Activated T-cell treated with anti-CD3 and anti-CD28 coated beads, Interleukin-2, amount 50 U/mL, for 4 hours (primary cell): Measurements from ENCODE around the gene AKR1C4. TPM values are rescaled to one million over a fixed set of nuclear protein-coding genes. Genes with fewer than 3 reads are reported as not detected.
"Not testable (repeated sequence)": the region's sequence is repeated elsewhere in the genome, so short reads cannot be mapped to it uniquely, and the experiment has no call there.

Source experiments
- ATAC-seq, 2 donors: fragments of 200-7000 bp; cut with Tn5 transposase; one replicate each; pipeline ENCODE4 v1.10.0; 2021
- DNase-seq: peaks from one replicate; pipeline ENCODE4 v3.0.0-alpha.2; 2020
- H3K27me3 Mint-ChIP-seq: one replicate; pipeline ENCODE4 v1.8.0; 2021; ENCODE audit warnings: low read depth, mixed read lengths
- H3K36me3 Mint-ChIP-seq: one replicate; pipeline ENCODE4 v1.8.0; 2022; ENCODE audit warnings: mixed read lengths; ENCODE audit not compliant: insufficient read depth
- H3K4me1 Mint-ChIP-seq: one replicate; pipeline ENCODE4 v1.8.0; 2021; ENCODE audit warnings: low read depth, mixed read lengths
- H3K4me3 Mint-ChIP-seq: one replicate; pipeline ENCODE4 v1.8.0; 2021; ENCODE audit warnings: mild to moderate bottlenecking, moderate library complexity, mixed read lengths
- H3K9me3 Mint-ChIP-seq: one replicate; pipeline ENCODE4 v1.8.0; 2021; ENCODE audit warnings: mixed read lengths
- total RNA-seq, 3 donors: library from RNA; stranded (reverse); gene quantifications; one replicate each; pipeline ENCODE4 v1.2.1, GENCODE V29; 2021

The AKR1C4 gene
- total RNA-seq, 3 donors from 2014 or later, result 0.15 TPM; not detected in 2

GRCh38 chr10:5184987-5185775, 11.5 kb upstream of the AKR1C4 start, which contains the start of gene AKR1C8:
AKR1C8 (minus strand) TSS chr10:5185150; CDS start chr10:5185104, 46 bp downstream.
- ATAC-seq (no peak), DNase-seq (no peak)
- Mint-ChIP-seq H3K4me1 (no peaks in the 10 kb centered on the region), H3K36me3 (no peaks in the 10 kb centered on the region), H3K9me3 (no peaks in the 10 kb centered on the region), H3K27me3 (peaks cover 10% of the 10 kb centered on the region), H3K4me3 (no peak within 1 kb of the TSS)

- Mint-ChIP-seq H3K4me1 (no peaks in the 10 kb centered on the region), H3K36me3 (no peaks in the 10 kb centered on the region), H3K27me3 (peaks cover 7% of the 10 kb centered on the region), H3K4me3 (no peak overlapping the region), H3K9me3 (no peaks in the 10 kb centered on the region)
- DNase-seq (no peak), ATAC-seq (no peak)
These were observed 8.8 kb upstream of the AKR1C4 start for GRCh38 chr10:5187867-5188266.

- no peak for ATAC-seq
- no peak overlapping the region for H3K4me3 Mint-ChIP-seq
- no peaks in the 10 kb centered on the region for H3K9me3 Mint-ChIP-seq
- peaks cover 7% of the 10 kb centered on the region for H3K27me3 Mint-ChIP-seq
- no peaks in the 10 kb centered on the region for H3K36me3 Mint-ChIP-seq
- no peaks in the 10 kb centered on the region for H3K4me1 Mint-ChIP-seq
- no peak for DNase-seq
These were observed 8.3 kb upstream of the AKR1C4 start for GRCh38 chr10:5188358-5188757.

- peaks cover 5% of the 10 kb centered on the region for H3K9me3 Mint-ChIP-seq
- DNase-seq (no peak), ATAC-seq (no peak)
- peaks cover 4% of the 10 kb centered on the region for H3K27me3 Mint-ChIP-seq
- H3K4me3 Mint-ChIP-seq, result no peak overlapping the region
- H3K36me3 Mint-ChIP-seq, result no peaks in the 10 kb centered on the region
- no peaks in the 10 kb centered on the region for H3K4me1 Mint-ChIP-seq
These were observed 2.2 kb upstream of the AKR1C4 start for GRCh38 chr10:5194431-5194830.

- ATAC-seq, result no peak
- H3K27me3 Mint-ChIP-seq, result no peaks in the 10 kb centered on the region
- no peaks in the 10 kb centered on the region for H3K36me3 Mint-ChIP-seq
- H3K9me3 Mint-ChIP-seq, result peaks cover 5% of the 10 kb centered on the region
- no peaks in the 10 kb centered on the region for H3K4me1 Mint-ChIP-seq
- no peak for DNase-seq
- no peak overlapping the region for H3K4me3 Mint-ChIP-seq
These were observed 786 bp upstream of the AKR1C4 start for GRCh38 chr10:5195727-5196374.

- Mint-ChIP-seq H3K9me3 (peaks cover 14% of the 10 kb centered on the region), H3K36me3 (peaks cover 1% of the 10 kb centered on the region), H3K4me1 (no peaks in the 10 kb centered on the region), H3K27me3 (no peaks in the 10 kb centered on the region), H3K4me3 (no peak overlapping the region)
- DNase-seq, result no peak
- ATAC-seq, result no peak
These were observed 1.7 kb downstream of the AKR1C4 start for GRCh38 chr10:5198386-5198785.

GRCh38 chr10:5199398-5199797, 2.8 kb downstream of the AKR1C4 start:
- Mint-ChIP-seq H3K9me3 (peaks cover 20% of the 10 kb centered on the region), H3K4me1 (no peaks in the 10 kb centered on the region), H3K27me3 (no peaks in the 10 kb centered on the region), H3K4me3 (no peak overlapping the region), H3K36me3 (peaks cover 1% of the 10 kb centered on the region)
- DNase-seq, result no peak
- no peak for ATAC-seq

- Mint-ChIP-seq H3K4me3 (no peak overlapping the region), H3K36me3 (peaks cover 1% of the 10 kb centered on the region), H3K9me3 (peaks cover 19% of the 10 kb centered on the region), H3K4me1 (no peaks in the 10 kb centered on the region), H3K27me3 (peaks cover 9% of the 10 kb centered on the region)
- ATAC-seq, result no peak
- no peak for DNase-seq
These were observed 10.2 kb downstream of the AKR1C4 start for GRCh38 chr10:5206799-5207198.

- not testable (repeated sequence) for H3K9me3 Mint-ChIP-seq, H3K36me3 Mint-ChIP-seq, H3K27me3 Mint-ChIP-seq, ATAC-seq, H3K4me1 Mint-ChIP-seq, DNase-seq, H3K4me3 Mint-ChIP-seq
These were observed 13.1 kb downstream of the AKR1C4 start for GRCh38 chr10:5209776-5210175.

- ATAC-seq, H3K4me3 Mint-ChIP-seq, DNase-seq, H3K4me1 Mint-ChIP-seq, H3K9me3 Mint-ChIP-seq, H3K36me3 Mint-ChIP-seq, H3K27me3 Mint-ChIP-seq: not testable (repeated sequence)
These were observed 13.6 kb downstream of the AKR1C4 start for GRCh38 chr10:5210261-5210660.

- Mint-ChIP-seq H3K4me3 (no peak overlapping the region), H3K36me3 (no peaks in the 10 kb centered on the region), H3K27me3 (no peaks in the 10 kb centered on the region), H3K4me1 (no peaks in the 10 kb centered on the region), H3K9me3 (peaks cover 8% of the 10 kb centered on the region)
- DNase-seq (no peak), ATAC-seq (no peak)
These were observed 15.3 kb downstream of the AKR1C4 start for GRCh38 chr10:5211696-5212536.

- Mint-ChIP-seq H3K36me3 (no peaks in the 10 kb centered on the region), H3K9me3 (peaks cover 3% of the 10 kb centered on the region), H3K27me3 (no peaks in the 10 kb centered on the region), H3K4me3 (no peak overlapping the region), H3K4me1 (no peaks in the 10 kb centered on the region)
- no peak for DNase-seq
- no peak for ATAC-seq
These were observed 20.2 kb downstream of the AKR1C4 start for GRCh38 chr10:5216801-5217200.

- ATAC-seq, result no peak
- H3K4me3 Mint-ChIP-seq, result no peak overlapping the region
- DNase-seq, result no peak
These were observed 22.6 kb downstream of the AKR1C4 start for GRCh38 chr10:5219262-5219661.

GRCh38 chr10:5222942-5223341, 26.3 kb downstream of the AKR1C4 start:
- not testable (repeated sequence) for H3K4me1 Mint-ChIP-seq, H3K9me3 Mint-ChIP-seq, ATAC-seq, DNase-seq, H3K36me3 Mint-ChIP-seq, H3K4me3 Mint-ChIP-seq, H3K27me3 Mint-ChIP-seq

More at GRCh38 chr10:5219262-5219661, 22.6 kb downstream of the AKR1C4 start:
- H3K36me3 Mint-ChIP-seq, result no peaks in the 10 kb centered on the region
- H3K4me1 Mint-ChIP-seq, result no peaks in the 10 kb centered on the region
- H3K9me3 Mint-ChIP-seq, result no peaks in the 10 kb centered on the region
- H3K27me3 Mint-ChIP-seq, result peaks cover 3% of the 10 kb centered on the region
